Testis (tissue), 3 donors: ENCODE measurements around the gene PNLIPRP2. TPM values are rescaled to one million over a fixed set of nuclear protein-coding genes. Genes with fewer than 3 reads are reported as not detected.

Experiments
- DNase-seq: peaks from one replicate; pipeline ENCODE4 v3.0.0-alpha.2; 2019
- H3K27ac ChIP-seq, 2 donors: fragments of 200-600 bp; sonication (generic); one replicate each; pipeline ENCODE4 v1.5.1; 2019
- H3K27me3 ChIP-seq: fragments of 200-600 bp; sonication (generic); one replicate; pipeline ENCODE4 v1.5.1; 2019
- H3K36me3 ChIP-seq: fragments of 200-600 bp; sonication (generic); one replicate; pipeline ENCODE4 v1.5.1; 2017; ENCODE audit warnings: low read depth; ENCODE audit errors: missing control alignments
- H3K4me1 ChIP-seq: fragments of 200-600 bp; sonication (generic); one replicate; pipeline ENCODE4 v1.5.1; 2019
- H3K4me3 ChIP-seq, 2 donors: fragments of 200-600 bp; sonication (generic); one replicate each; pipeline ENCODE4 v1.5.1; 2017 to 2019
- H3K9me3 ChIP-seq: fragments of 200-600 bp; sonication (generic); one replicate; pipeline ENCODE4 v1.5.1; 2017
- POLR2A ChIP-seq: fragments of 450-650 bp; IDR thresholded peaks from one replicate; pipeline ENCODE4 v1.6.1; 2017; ENCODE audit warnings: antibody characterized with exemption, mild to moderate bottlenecking, moderate library complexity
- WGBS, 2 donors: methylation state at CpG; one replicate each; pipeline ENCODE4 v1.1.5; 2018; 5-methylcytosine and 5-hydroxymethylcytosine counted together
- intact Hi-C: fragments of 100-400 bp; cut with DNase I; formaldehyde crosslinking; loops from one replicate; pipeline ENCODE4 v1.15.1; 2023; ENCODE audit warnings: low total_unique reads
- polyA plus RNA-seq: library from polyadenylated mRNA; stranded (reverse); fragments of 350-450 nt; fragmentation: Illumina TruSeq; extraction: RNeasy Lipid Tissue Mini Kit (QIAGEN cat#74804); gene quantifications from one replicate; pipeline ENCODE4 v1.2.3, GENCODE V29; 2014; ENCODE audit warnings: low read depth, low replicate concordance; ENCODE audit not compliant: insufficient read depth
- total RNA-seq, 2 donors: library from RNA; depleted of rRNA; stranded (reverse); fragments of >200 nt; gene quantifications; one replicate each; pipeline ENCODE4 v1.2.3, GENCODE V29; 2016
- TF ChIP-seq, protein P1 (sequence below), 3 experiments: fragments of 450-650 bp in 2 of 3; fragments of 200-600 bp in 1 of 3; sonication (generic) in 1 of 3; IDR thresholded peaks; one replicate each; pipeline ENCODE4 v1.5.1; 2016 to 2019; ENCODE audit warnings: antibody characterized with exemption in 3 of 3, mild to moderate bottlenecking in 2 of 3, moderate library complexity in 1 of 3

Gene PNLIPRP2
- total and polyA plus RNA-seq, 3 donors from 2014 or later, result 0.31 to 0.61 TPM; not detected in 1

DNA sequence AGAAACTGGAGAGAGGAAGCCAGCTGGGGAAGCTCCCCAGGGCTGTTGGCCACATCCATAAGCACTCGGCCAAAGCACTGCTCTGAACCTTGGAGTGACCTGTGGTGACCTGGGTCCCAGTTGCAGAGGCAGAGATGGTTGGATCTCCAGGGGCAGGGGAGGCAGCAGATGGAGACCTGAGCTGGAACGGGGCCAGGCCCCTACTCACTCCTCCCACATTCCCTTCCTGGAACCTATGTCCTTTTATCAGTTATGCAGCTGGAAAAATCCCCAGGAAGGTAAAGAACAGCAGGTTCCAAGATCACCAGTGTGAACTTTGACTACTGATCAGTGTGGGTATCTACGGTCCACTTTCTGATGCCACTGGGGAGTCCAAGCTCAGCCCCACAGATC lies 9.6 kb upstream of the PNLIPRP2 start:
- no peak for DNase-seq
- TF ChIP-seq, protein P1, sequence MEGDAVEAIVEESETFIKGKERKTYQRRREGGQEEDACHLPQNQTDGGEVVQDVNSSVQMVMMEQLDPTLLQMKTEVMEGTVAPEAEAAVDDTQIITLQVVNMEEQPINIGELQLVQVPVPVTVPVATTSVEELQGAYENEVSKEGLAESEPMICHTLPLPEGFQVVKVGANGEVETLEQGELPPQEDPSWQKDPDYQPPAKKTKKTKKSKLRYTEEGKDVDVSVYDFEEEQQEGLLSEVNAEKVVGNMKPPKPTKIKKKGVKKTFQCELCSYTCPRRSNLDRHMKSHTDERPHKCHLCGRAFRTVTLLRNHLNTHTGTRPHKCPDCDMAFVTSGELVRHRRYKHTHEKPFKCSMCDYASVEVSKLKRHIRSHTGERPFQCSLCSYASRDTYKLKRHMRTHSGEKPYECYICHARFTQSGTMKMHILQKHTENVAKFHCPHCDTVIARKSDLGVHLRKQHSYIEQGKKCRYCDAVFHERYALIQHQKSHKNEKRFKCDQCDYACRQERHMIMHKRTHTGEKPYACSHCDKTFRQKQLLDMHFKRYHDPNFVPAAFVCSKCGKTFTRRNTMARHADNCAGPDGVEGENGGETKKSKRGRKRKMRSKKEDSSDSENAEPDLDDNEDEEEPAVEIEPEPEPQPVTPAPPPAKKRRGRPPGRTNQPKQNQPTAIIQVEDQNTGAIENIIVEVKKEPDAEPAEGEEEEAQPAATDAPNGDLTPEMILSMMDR (IDR thresholded peaks at IDR 0.05), result no peak
- no peak for TF ChIP-seq POLR2A
- Histone ChIP-seq H3K9me3 (no peaks in the 10 kb centered on the region), H3K4me1 (no peaks in the 10 kb centered on the region), H3K27ac (no peak overlapping the region), H3K4me3 (no peak overlapping the region), H3K27me3 (no peaks in the 10 kb centered on the region), H3K36me3 (no peaks in the 10 kb centered on the region)
- WGBS, 2 donors, result 71 to 74% methylated on average over 3 of the region's 3 CpGs
- intact Hi-C loops, result no loop called here

DNA sequence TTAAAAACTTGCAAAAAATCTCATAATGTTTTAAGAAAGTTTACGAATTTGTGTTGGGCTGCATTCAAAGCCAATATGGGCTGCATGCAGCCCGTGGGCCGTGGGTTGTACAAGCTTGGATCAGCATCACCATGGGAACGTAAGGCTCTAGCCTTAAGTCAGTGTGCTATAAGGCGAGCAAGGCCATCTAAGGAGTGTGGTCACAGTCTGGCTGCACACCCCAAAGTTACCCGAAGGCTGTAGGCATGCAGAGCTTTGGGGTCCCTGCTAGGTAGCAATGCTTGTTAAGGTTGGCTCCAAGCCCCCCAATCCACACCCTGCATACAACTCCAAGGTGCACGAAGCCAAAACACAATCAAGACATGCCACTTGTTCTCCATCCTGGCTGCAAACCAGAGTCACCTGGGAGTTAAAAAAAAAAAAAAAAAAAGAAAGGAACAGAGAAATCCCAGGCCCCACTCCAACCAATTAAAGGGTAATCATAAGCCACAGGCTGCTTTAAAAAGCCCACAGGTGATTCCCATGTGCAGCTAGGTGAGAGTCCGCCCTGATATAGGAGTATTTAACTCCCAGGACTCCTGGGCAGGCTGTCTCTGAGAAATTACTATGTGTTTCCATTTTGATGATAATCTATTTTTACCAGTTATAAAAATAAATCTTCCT lies 8.5 kb upstream of the PNLIPRP2 start:
- H3K27me3 ChIP-seq, result no peaks in the 10 kb centered on the region
- H3K9me3 ChIP-seq, result no peaks in the 10 kb centered on the region
- H3K4me3 ChIP-seq, result no peak overlapping the region
- intact Hi-C loops, result no loop called here
- no peak for TF ChIP-seq POLR2A
- TF ChIP-seq, protein P1 (IDR thresholded peaks at IDR 0.05), result no peak
- no peak for DNase-seq
- H3K36me3 ChIP-seq, result no peaks in the 10 kb centered on the region
- H3K27ac ChIP-seq, result no peak overlapping the region
- H3K4me1 ChIP-seq, result no peaks in the 10 kb centered on the region
- WGBS, 2 donors, result 88 to 92% methylated on average over 8 of the region's 8 CpGs

DNA sequence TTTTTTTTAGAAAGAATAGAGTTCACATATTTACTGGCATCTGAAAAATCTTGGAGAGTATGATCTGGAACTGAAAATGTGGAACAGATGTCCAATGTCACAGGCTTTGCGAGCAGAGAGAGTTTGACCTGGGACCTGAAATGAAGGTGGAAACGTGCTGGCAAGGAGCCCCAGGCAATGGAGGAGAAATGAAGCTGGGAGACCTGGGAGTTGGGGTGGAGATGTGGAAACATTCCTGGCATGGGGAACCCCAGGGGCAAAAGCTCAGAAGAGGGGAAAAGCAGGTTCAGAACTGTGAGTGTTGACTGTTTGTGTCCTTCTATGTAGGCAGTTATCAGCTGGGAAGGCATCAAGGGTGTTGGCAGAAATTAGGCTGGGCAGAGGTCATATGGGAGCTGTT lies 7.3 kb upstream of the PNLIPRP2 start:
- Histone ChIP-seq H3K4me3 (no peak overlapping the region), H3K4me1 (no peaks in the 10 kb centered on the region), H3K27me3 (no peaks in the 10 kb centered on the region), H3K9me3 (no peaks in the 10 kb centered on the region), H3K36me3 (no peaks in the 10 kb centered on the region), H3K27ac (no peak overlapping the region)
- DNase-seq, result no peak
- no peak for TF ChIP-seq POLR2A
- TF ChIP-seq, protein P1 (IDR thresholded peaks at IDR 0.05), result no peak
- 76 to 93% methylated on average over 2 of the region's 2 CpGs for WGBS, 2 donors
- intact Hi-C loops, result no loop called here

DNA sequence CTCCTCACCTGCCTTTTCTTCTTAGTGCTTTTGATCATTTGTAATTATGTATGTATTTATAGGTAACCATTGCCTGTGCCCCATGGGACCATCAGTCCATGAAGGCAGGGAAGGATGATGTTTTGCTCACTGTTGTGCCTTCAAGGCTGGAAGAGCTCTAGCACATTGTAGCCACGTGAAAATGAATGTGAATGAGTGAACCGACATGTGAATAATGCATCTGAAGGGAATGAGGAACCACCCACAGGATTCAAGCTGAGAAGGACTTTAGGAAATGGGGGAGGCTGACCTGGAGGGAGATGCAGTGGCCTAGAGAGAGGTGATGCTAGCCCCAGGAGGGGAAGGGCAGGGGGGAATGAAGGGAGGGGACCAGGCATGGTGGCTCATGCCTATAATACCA lies 6.0 kb upstream of the PNLIPRP2 start:
- 51 to 77% methylated on average over 2 of the region's 2 CpGs for WGBS, 2 donors
- no peak for DNase-seq
- intact Hi-C loops, result no loop called here

More for the DNA sequence above, 6.0 kb upstream of the PNLIPRP2 start:
- H3K36me3 ChIP-seq, result no peaks in the 10 kb centered on the region
- no peaks in the 10 kb centered on the region for H3K9me3 ChIP-seq
- TF ChIP-seq POLR2A, result no peak
- TF ChIP-seq, protein P1 (IDR thresholded peaks at IDR 0.05), result no peak
- H3K4me1 ChIP-seq, result no peaks in the 10 kb centered on the region
- no peaks in the 10 kb centered on the region for H3K27me3 ChIP-seq
- no peak overlapping the region for H3K27ac ChIP-seq
- H3K4me3 ChIP-seq, result no peak overlapping the region
